GM19468 (cell line): ENCODE data around the gene ZNF786.
"Not testable (repeated sequence)": the region's sequence is repeated elsewhere in the genome, so short reads cannot be mapped to it uniquely, and the experiment has no call there.

ENCODE experiments used
- ATAC-seq: cut with Tn5 transposase; IDR thresholded peaks from one replicate; pipeline ENCODE4 v1.9.1; 2021; ENCODE audit warnings: mild to moderate bottlenecking, moderate library complexity, moderate number of reproducible peaks; ENCODE audit not compliant: unreplicated experiment; ENCODE audit errors: extremely low read depth

ZNF786 gene

DNA sequence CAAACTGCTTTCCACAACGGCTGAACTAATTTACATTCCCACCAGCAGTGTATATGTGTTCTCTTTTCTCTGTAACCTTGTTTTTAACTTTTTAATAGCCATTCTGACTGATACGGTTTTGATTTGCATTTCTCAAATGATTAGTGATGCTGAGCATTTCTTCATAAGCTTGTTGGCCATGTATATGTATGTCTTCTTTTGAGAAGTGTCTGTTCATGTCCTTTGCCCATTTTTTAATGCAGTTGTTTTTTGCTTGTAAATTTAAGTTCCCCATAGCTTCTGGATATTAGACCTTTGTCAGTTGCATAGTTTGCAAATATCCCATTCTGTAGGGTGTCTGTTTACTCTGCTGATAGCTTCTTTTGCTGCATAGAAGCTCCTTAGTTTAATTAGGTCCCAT lies 6.1 kb downstream of the ZNF786 start:
- no peak for ATAC-seq

GRCh38 chr7:149081914-149082313 lies 8.6 kb downstream of the ZNF786 start:
- no peak for ATAC-seq

GRCh38 chr7:149077594-149077993 lies 12.9 kb downstream of the ZNF786 start:
- no peak for ATAC-seq

DNA sequence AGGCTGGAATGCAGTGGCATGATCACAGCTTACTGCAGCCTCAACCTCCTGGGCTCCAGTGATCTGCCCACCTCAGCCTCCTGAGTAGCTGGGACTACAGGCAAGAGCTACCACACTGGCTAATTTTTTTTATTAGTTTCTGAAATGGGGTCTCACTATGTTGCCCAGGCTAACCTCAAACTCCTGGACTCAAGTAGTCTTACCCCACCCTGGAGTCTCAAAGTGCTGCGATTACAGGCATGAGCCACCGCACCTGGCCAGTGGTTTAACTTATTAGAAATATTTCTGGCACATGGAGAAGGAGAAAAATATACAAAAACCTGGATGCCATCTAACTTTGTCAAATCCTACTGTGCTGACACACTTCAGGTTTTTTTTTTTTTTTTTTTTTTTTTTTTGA lies 15.2 kb downstream of the ZNF786 start:
- ATAC-seq = no peak

DNA sequence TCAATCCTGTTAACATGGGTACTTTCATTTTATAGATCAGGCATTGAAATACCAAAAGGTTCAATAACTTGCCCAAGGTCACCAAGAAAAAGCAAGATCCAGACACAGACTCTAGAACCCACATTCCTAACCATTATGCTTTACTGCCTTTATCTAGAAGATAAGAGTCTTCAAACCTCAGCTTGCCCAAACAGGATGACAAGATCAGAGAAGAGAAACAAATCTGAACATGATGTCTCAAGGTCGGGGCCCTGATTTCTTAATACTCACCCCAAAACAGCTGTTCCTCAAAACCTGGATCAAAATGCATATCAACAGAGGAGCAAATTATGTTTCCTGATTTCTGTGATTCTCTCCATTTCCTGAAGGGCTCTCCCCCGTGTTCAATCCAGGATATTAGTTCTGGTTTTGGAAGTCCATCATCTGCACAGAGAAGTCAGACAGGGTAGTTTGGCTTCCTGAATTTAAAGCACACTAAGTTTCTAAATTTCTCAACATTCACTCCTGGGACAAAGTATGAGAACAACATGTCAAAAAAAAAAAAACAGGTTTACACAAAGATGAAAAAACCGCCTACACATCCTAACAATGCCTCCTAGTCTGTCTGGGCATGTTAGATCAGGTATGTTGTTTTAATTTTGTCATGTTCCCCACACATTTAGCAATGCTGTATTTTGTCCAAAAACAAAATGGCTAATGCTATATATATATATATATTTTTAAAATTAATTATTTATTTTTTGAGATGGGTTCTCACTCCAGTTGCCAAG lies 16.2 kb downstream of the ZNF786 start:
- ATAC-seq = no peak

DNA sequence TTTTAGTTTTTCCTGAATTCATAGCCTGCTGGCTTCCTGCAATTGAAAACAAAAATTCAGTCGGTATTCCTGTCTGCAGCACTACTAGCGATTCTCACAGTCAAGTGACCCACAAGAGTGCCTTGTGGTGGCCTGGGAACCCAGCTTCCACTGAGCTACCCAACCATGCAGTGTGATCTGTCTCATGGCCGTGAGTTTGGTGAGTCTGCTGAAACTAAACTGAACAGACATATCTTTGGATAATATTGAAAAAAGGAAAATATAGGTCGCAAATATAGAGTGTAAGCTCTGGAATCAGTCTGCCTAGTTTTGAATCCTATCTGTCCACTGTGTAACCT lies 18.1 kb downstream of the ZNF786 start:
- no peak for ATAC-seq

- no peak for ATAC-seq
Observed at GRCh38 chr7:149071641-149072437, 18.7 kb downstream of the ZNF786 start.

DNA sequence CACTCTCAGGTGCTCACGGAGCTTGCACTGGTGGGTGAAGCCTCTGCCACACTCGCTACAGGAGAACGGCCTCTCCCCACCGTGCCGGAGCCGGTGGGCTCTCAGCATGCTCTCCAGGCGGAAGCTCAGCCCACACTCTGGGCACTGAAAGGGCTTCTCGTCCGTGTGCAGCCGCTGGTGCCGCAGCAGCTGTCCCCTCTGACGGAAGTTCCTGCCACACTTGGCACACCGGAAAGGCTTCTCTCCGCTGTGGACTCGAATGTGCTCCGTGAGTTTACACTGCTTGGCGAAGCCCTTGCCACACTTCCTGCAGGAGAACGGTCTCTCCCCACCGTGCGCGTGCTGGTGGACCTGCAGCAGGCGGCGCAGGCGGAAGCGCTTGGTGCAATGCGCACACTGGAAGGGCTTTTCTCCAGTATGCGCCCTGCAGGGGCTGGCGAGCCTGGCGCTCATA lies 19.3 kb downstream of the ZNF786 start:
- ATAC-seq = no peak

DNA sequence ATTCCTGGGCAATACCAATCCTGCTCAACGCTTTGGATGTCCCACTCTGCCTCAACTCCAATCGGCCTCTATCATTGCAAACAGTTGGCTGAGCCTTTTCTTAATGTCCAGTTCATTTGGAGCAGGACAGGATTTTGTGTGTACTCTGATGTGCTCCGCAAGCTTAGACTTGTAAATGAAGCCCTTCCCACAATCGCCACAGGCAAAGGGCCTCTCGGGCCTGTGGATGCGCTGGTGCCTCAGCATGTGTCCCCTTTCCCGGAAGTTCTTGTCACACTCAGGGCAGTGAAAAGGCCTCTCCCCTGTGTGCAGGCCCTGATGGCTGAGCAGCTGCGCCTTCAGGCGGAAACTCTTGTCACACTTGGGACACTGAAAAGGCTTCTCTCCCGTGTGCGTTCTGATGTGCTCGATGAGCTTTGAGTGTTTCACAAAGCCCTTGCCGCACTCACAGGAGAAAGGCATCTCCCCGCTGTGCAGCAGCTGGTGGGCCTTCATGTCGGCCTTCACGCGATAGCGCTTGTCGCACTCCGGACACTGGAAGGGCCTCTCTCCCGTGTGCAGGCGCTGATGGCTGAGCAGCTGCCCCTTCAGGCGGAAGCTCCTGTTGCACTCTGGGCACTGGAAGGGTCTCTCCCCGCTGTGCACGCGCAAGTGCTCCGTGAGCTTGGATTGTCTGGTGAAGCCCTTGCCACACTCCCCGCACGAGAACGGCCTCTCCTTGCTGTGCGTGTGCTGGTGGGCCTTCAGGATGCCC lies 20.0 kb downstream of the ZNF786 start:
- no peak for ATAC-seq

- ATAC-seq = no peak
Observed at GRCh38 chr7:149067869-149068268, 22.6 kb downstream of the ZNF786 start.

GRCh38 chr7:149063476-149063875 lies 27.0 kb downstream of the ZNF786 start:
- ATAC-seq = no peak

DNA sequence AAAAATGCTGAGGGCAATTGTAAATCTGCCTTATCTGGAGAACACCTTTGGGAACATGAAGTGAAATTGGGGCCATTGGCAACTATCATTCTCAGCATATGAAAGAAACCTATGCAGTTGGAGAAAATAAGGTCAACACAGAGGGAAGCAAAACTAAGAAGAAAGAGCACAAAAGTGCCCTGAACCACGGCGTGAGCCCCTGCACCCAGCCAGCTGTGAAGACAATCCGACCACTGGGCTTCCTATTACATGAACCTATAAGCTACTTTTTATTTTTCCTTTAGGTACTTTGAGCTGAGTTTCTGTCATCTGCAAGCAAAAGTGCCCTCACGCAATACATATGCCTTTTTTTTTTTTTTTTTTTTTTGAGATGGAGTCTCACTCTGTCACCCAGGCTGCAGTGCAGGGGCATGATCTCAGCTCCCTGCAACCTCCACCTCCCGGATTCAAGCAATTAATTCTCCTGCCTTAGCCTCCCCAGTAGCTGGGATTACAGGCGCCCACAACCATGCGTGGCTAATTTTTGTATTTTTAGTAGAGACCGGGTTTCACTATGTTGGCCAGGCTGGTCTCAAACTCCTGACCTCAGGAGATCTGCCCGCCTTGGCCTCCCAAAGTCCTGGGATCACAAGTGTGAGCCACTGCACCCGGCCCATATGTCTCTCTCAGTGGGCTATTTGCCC lies 28.2 kb downstream of the ZNF786 start:
- not testable (repeated sequence) for ATAC-seq

DNA sequence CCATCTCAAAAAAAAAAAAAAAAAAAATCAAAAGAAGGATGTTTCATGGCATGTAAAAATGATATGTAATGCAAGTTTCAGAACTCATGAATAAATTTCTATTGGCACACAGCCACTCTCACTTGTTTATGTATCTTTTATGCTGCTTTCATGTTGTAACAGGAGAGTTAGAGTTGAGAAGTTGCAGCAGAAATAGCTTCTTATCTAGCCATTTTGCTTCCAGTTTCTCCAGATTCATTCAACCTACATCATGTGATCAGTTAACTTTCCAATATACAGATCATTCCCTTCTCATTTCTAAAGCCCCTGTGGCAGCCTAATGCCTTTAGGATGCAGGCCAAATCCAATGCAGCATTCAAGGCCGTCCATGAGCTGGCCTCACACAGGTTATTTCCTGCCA lies 30.4 kb downstream of the ZNF786 start:
- ATAC-seq = no peak

GRCh38 chr7:149053885-149054284 lies 36.6 kb downstream of the ZNF786 start:
- ATAC-seq = no peak

- ATAC-seq = no peak
Observed at GRCh38 chr7:149053384-149053783, 37.1 kb downstream of the ZNF786 start.

DNA sequence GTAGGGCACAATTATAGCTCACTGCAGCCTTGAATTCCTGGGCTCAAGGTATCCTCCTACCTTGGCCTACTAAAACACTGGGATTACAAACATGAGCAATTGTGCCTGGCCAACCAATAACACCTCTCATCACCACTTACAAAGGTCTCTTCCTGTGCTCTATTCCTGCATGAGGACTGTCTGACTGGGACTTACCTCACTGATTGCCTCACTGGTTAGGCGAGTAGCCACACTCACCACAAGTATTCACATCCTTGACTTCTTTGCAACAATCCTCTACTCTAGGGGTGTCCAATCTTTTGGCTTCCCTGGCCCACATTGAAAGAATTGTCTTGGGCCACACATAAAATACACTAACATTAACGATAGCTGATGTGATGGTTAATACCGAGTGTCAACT lies 39.6 kb downstream of the ZNF786 start:
- ATAC-seq = no peak

DNA sequence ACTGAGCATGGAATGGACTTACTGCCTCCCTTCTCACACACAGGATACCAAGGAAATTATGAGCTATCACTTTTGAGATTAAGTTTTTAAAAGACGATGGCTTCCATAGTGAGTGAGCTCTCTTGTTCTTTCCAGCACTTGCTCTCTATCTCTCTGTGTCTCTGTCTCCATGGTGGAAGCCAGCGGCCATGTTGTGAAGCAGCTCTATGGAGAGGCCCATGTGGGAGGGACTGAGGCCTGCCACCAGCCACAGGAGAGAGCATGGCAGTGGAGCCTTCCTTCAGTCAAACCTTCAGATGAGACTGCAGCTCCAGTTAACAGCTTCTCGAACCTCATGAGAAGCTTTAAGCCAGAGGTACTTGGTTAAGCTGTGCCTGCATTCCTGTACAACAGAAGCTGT lies 41.7 kb downstream of the ZNF786 start:
- ATAC-seq = no peak

DNA sequence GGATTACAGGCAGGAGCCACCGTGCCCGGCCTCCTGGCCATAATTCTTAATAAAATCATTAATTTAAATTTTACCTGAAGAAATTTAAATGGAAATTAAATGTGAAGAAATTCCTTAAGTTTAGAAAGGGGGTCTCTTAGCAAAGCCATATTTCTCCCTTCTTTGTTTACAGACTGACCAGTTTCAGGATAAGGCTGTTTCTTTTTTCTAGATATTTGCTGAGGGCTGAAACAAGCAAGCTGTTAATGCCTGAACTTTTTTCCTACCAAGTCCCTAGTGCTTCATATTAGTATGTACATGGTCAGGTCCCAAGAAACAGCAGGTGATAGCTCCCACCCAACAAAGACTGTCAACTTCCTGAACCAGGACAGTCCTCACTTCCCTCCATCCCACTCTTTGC lies 44.1 kb downstream of the ZNF786 start:
- no peak for ATAC-seq

DNA sequence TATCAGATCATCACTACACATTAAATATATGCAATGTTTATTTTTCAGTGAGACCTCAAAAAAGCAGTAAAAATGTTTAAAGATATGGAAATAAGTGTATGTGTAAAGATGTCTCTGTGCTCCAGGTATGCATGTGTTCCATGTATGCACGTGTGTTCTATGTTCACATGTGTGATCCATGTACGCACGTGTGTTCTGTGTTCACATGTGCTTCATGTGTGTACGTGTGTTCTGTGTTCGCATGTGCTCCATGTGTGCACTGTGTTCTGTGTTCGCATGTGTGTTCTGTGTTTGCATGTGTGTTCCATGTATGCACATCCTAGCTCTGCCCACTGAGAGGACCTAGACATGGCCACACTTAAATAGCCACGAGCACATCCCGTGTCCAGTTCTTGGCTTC lies 46.6 kb downstream of the ZNF786 start:
- no peak for ATAC-seq

DNA sequence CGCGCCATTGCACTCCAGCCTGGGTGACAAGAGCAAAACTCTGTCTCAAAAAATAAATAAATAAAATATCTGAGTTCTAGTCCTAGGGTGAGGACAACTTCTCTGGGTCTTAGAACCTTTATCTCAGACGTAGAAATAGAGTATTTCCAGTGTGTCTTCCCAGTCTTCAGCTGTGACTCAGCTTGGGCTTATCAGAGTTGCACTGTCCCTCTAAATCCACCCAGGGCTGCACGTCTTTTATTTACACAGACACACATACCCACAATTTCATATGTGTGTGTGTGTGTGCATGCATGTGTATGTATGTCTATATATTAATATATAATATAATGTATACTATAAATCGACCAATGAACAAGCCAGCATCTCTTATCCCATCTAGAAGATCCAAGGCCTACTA lies 49.2 kb downstream of the ZNF786 start:
- no peak for ATAC-seq
